ENCODE results near the gene TNNI2. TPM values are rescaled to one million over a fixed set of nuclear protein-coding genes. Genes with fewer than 3 reads are reported as not detected.

The TNNI2 gene
- 6.9 TPM for total RNA-seq
- long read RNA-seq = 0 reads

- no peak for TF ChIP-seq CTCF (IDR thresholded peaks at IDR 0.05)
- DNase-seq = no peak
Observed at GRCh38 chr11:1838426-1839144, at the start of gene TNNI2. TSS of gene TNNI2 (plus strand) at chr11:1838981. CDS start at chr11:1839697, 716 bp downstream.

GRCh38 chr11:1791912-1792311, 46.9 kb upstream of the TNNI2 start:
- Histone ChIP-seq H3K27me3 (no peaks in the 10 kb centered on the region), H3K9me3 (no peaks in the 10 kb centered on the region), H3K4me1 (no peaks in the 10 kb centered on the region), H3K27ac (no peak overlapping the region), H3K36me3 (no peaks in the 10 kb centered on the region), H3K4me3 (no peak overlapping the region)
- no peak for TF ChIP-seq CTCF (IDR thresholded peaks at IDR 0.05)
- no peak for ATAC-seq
- no peak for DNase-seq
- intact Hi-C loops (cut with DNase I) = no loop called here

More at GRCh38 chr11:1838426-1839144, at the start of gene TNNI2:
- no peaks in the 10 kb centered on the region for H3K9me3 ChIP-seq
- H3K27me3 ChIP-seq = no peaks in the 10 kb centered on the region
- no peak within 1 kb of the TSS for H3K4me3 ChIP-seq
- intact Hi-C loops (cut with DNase I) = no loop called here
- no peak for ATAC-seq
- no peak within 1 kb of the TSS for H3K27ac ChIP-seq
- H3K4me1 ChIP-seq = peaks cover 15% of the 10 kb centered on the region
- H3K36me3 ChIP-seq = no peaks in the 10 kb centered on the region

- Histone ChIP-seq H3K27me3 (peaks cover 4% of the 10 kb centered on the region), H3K27ac (no peak overlapping the region), H3K4me3 (no peak overlapping the region), H3K4me1 (no peaks in the 10 kb centered on the region), H3K9me3 (no peaks in the 10 kb centered on the region), H3K36me3 (no peaks in the 10 kb centered on the region)
- no peak for DNase-seq
- no peak for TF ChIP-seq CTCF (IDR thresholded peaks at IDR 0.05)
- ATAC-seq = no peak
- intact Hi-C loops (cut with DNase I) = no loop called here
Observed at GRCh38 chr11:1792461-1792860, 46.3 kb upstream of the TNNI2 start.

GRCh38 chr11:1793081-1793480, 45.7 kb upstream of the TNNI2 start:
- no peak for DNase-seq
- Histone ChIP-seq H3K4me1 (no peaks in the 10 kb centered on the region), H3K4me3 (no peak overlapping the region), H3K36me3 (no peaks in the 10 kb centered on the region), H3K27me3 (peaks cover 10% of the 10 kb centered on the region), H3K9me3 (no peaks in the 10 kb centered on the region), H3K27ac (no peak overlapping the region)
- no peak for ATAC-seq
- no peak for TF ChIP-seq CTCF (IDR thresholded peaks at IDR 0.05)
- intact Hi-C loops (cut with DNase I) = no loop called here

- Histone ChIP-seq H3K4me3 (no peak overlapping the region), H3K27me3 (peaks cover 20% of the 10 kb centered on the region), H3K27ac (no peak overlapping the region), H3K4me1 (no peaks in the 10 kb centered on the region), H3K9me3 (no peaks in the 10 kb centered on the region), H3K36me3 (no peaks in the 10 kb centered on the region)
- TF ChIP-seq CTCF (IDR thresholded peaks at IDR 0.05) = no peak
- DNase-seq (no peak), ATAC-seq (no peak)
- intact Hi-C loops (cut with DNase I) = no loop called here
Observed at GRCh38 chr11:1796413-1797011, 42.3 kb upstream of the TNNI2 start.
